ENCODE data around the gene LARGE1. TPM values are rescaled to one million over a fixed set of nuclear protein-coding genes. Genes with fewer than 3 reads are reported as not detected.

Gene LARGE1
- total RNA-seq, 1 donor from 2014 or later, result 35.5 TPM

- DNase-seq (ENCODE audit: low spot score in 2 of 2) (no peak), FAIRE-seq (no peak)
Observed at GRCh38 chr22:33829546-33830280, 90.6 kb downstream of the LARGE1 start.

- no peak for FAIRE-seq
- no peak for DNase-seq (ENCODE audit: low spot score in 2 of 2)
Observed at GRCh38 chr22:33828302-33828701, 92.0 kb downstream of the LARGE1 start.

- no peak for FAIRE-seq
Observed at GRCh38 chr22:33825761-33826160, 94.5 kb downstream of the LARGE1 start.

GRCh38 chr22:33823552-33823951 lies 96.7 kb downstream of the LARGE1 start:
- DNase-seq (ENCODE audit: low spot score in 2 of 2) (peak in 1 of 2 donors; percentile 7), FAIRE-seq (no peak)

More at GRCh38 chr22:33825761-33826160, 94.5 kb downstream of the LARGE1 start:
- no peak for DNase-seq (ENCODE audit: low spot score in 2 of 2)

- FAIRE-seq (no peak), DNase-seq (ENCODE audit: low spot score in 2 of 2) (no peak)
Observed at GRCh38 chr22:33821290-33821689, 99.0 kb downstream of the LARGE1 start.

GRCh38 chr22:33819743-33820142 lies 100.5 kb downstream of the LARGE1 start:
- no peak for FAIRE-seq
- no peak for DNase-seq (ENCODE audit: low spot score in 2 of 2)

- FAIRE-seq (no peak), DNase-seq (ENCODE audit: low spot score in 2 of 2) (no peak)
Observed at GRCh38 chr22:33817512-33818127, 102.7 kb downstream of the LARGE1 start.

GRCh38 chr22:33812360-33812977 lies 107.8 kb downstream of the LARGE1 start:
- DNase-seq (ENCODE audit: low spot score in 2 of 2) (no peak), FAIRE-seq (no peak)

- DNase-seq (ENCODE audit: low spot score in 2 of 2) (no peak), FAIRE-seq (no peak)
Observed at GRCh38 chr22:33811686-33812085, 108.6 kb downstream of the LARGE1 start.

GRCh38 chr22:33811208-33811607 lies 109.1 kb downstream of the LARGE1 start:
- DNase-seq (ENCODE audit: low spot score in 2 of 2), result no peak
- FAIRE-seq, result no peak

- no peak for FAIRE-seq
- DNase-seq (ENCODE audit: low spot score in 2 of 2), result no peak
Observed at GRCh38 chr22:33807470-33807869, 112.8 kb downstream of the LARGE1 start.

- FAIRE-seq, result no peak
- no peak for DNase-seq (ENCODE audit: low spot score in 2 of 2)
Observed at GRCh38 chr22:33806191-33806590, 114.1 kb downstream of the LARGE1 start.

GRCh38 chr22:33803371-33804282 lies 116.6 kb downstream of the LARGE1 start:
- FAIRE-seq (no peak), DNase-seq (ENCODE audit: low spot score in 2 of 2) (no peak)

- FAIRE-seq, result no peak
- DNase-seq (ENCODE audit: low spot score in 2 of 2), result no peak
Observed at GRCh38 chr22:33798401-33798800, 121.9 kb downstream of the LARGE1 start.

GRCh38 chr22:33796494-33796893 lies 123.8 kb downstream of the LARGE1 start:
- no peak for DNase-seq (ENCODE audit: low spot score in 2 of 2)
- FAIRE-seq, result no peak

- FAIRE-seq, result no peak
- no peak for DNase-seq (ENCODE audit: low spot score in 2 of 2)
Observed at GRCh38 chr22:33793475-33793874, 126.8 kb downstream of the LARGE1 start.

GRCh38 chr22:33792832-33793231 lies 127.4 kb downstream of the LARGE1 start:
- FAIRE-seq (no peak), DNase-seq (ENCODE audit: low spot score in 2 of 2) (no peak)

GRCh38 chr22:33789690-33790253 lies 130.5 kb downstream of the LARGE1 start:
- FAIRE-seq, result no peak

GRCh38 chr22:33788927-33789326 lies 131.3 kb downstream of the LARGE1 start:
- FAIRE-seq (no peak), DNase-seq (ENCODE audit: low spot score in 2 of 2) (no peak)

More at GRCh38 chr22:33789690-33790253, 130.5 kb downstream of the LARGE1 start:
- no peak for DNase-seq (ENCODE audit: low spot score in 2 of 2)

All from frontal cortex (tissue), 4 donors.